Stimulated activated effector memory CD8-positive, alpha-beta T cell treated with anti-CD3 and anti-CD28 coated beads, Interleukin-12 subunit alpha, Interleukin-12 subunit beta, amount 100 ng/mL, for 72 hours (primary cell): ENCODE measurements around the gene ARL5A.
"Not testable (repeated sequence)": the region's sequence is repeated elsewhere in the genome, so short reads cannot be mapped to it uniquely, and the experiment has no call there.

Source experiments
- ATAC-seq: fragments of 150-1000 bp; cut with Tn5 transposase; 2 replicates; pipeline ENCODE4 v1.10.0; 2021
- DNase-seq, 2 donors: peaks; one replicate each; pipeline ENCODE4 v3.0.0; 2021 to 2022; ENCODE audit warnings: low spot score in 2 of 2
- H3K27ac Mint-ChIP-seq: one replicate; pipeline ENCODE4 v1.8.0; 2022; ENCODE audit warnings: mild to moderate bottlenecking, mixed read lengths
- H3K36me3 Mint-ChIP-seq: one replicate; pipeline ENCODE4 v1.8.0; 2022; ENCODE audit warnings: mild to moderate bottlenecking, mixed read lengths
- H3K4me1 Mint-ChIP-seq: one replicate; pipeline ENCODE4 v1.8.0; 2022; ENCODE audit warnings: mixed read lengths
- H3K4me3 Mint-ChIP-seq: one replicate; pipeline ENCODE4 v1.8.0; 2022; ENCODE audit warnings: mild to moderate bottlenecking, mixed read lengths
- H3K9me3 Mint-ChIP-seq: one replicate; pipeline ENCODE4 v1.8.0; 2022; ENCODE audit warnings: mixed read lengths

ARL5A gene, protein sequence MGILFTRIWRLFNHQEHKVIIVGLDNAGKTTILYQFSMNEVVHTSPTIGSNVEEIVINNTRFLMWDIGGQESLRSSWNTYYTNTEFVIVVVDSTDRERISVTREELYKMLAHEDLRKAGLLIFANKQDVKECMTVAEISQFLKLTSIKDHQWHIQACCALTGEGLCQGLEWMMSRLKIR

GRCh38 chr2:151828143-151828889, at the start of gene ARL5A:
Gene ARL5A (minus strand): TSS chr2:151828421. CDS start chr2:151828176, 245 bp downstream.
- peak; percentile 96 to 99 for DNase-seq
- Mint-ChIP-seq H3K4me3 (peak within 1 kb of the TSS; percentile 89), H3K36me3 (peaks cover 26% of the 10 kb centered on the region), H3K9me3 (no peaks in the 10 kb centered on the region), H3K4me1 (peaks cover 48% of the 10 kb centered on the region), H3K27ac (peak within 1 kb of the TSS; percentile 80)
- peak; percentile 95 for ATAC-seq

GRCh38 chr2:151875631-151876030, 47.4 kb upstream of the ARL5A start:
- H3K4me3 Mint-ChIP-seq, DNase-seq, ATAC-seq, H3K9me3 Mint-ChIP-seq, H3K36me3 Mint-ChIP-seq, H3K4me1 Mint-ChIP-seq, H3K27ac Mint-ChIP-seq: not testable (repeated sequence)

- no peaks in the 10 kb centered on the region for H3K4me1 Mint-ChIP-seq
These were observed 44.2 kb upstream of the ARL5A start for GRCh38 chr2:151872463-151872862.

GRCh38 chr2:151869291-151869690, 41.1 kb upstream of the ARL5A start:
- H3K9me3 Mint-ChIP-seq = no peaks in the 10 kb centered on the region
- H3K4me1 Mint-ChIP-seq = no peaks in the 10 kb centered on the region
- H3K4me3 Mint-ChIP-seq = no peak overlapping the region
- H3K36me3 Mint-ChIP-seq = no peaks in the 10 kb centered on the region
- H3K27ac Mint-ChIP-seq = no peak overlapping the region
- no peak for DNase-seq
- no peak for ATAC-seq

More at GRCh38 chr2:151872463-151872862, 44.2 kb upstream of the ARL5A start:
- H3K9me3 Mint-ChIP-seq = no peaks in the 10 kb centered on the region
- ATAC-seq (no peak), DNase-seq (no peak)
- no peak overlapping the region for H3K4me3 Mint-ChIP-seq
- H3K36me3 Mint-ChIP-seq = no peaks in the 10 kb centered on the region
- no peak overlapping the region for H3K27ac Mint-ChIP-seq

GRCh38 chr2:151862700-151863099, 34.5 kb upstream of the ARL5A start:
- Mint-ChIP-seq H3K27ac (no peak overlapping the region), H3K4me3 (no peak overlapping the region), H3K36me3 (no peaks in the 10 kb centered on the region), H3K4me1 (no peaks in the 10 kb centered on the region), H3K9me3 (no peaks in the 10 kb centered on the region)
- ATAC-seq = peak; percentile 26
- no peak for DNase-seq

DNA sequence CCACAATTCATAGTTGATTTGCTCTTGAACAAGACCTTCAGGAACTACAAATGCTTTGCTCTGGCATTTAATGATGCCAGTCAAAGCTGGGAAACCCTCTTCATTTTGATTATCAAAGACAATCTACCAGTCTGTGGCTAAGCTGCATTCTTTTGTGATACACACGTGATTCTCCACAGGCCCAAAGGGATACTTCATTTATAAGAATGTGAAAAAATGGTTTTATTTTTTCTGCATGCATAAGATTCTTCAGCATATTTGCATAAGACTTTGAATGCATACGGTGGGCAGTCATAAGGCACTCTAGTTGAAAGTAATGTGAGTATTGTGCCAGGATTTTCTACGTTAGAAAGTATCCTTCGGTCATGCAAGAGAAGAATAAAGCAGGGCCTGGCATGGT, 33.0 kb upstream of the ARL5A start:
- ATAC-seq (no peak), DNase-seq (no peak)
- Mint-ChIP-seq H3K4me1 (no peaks in the 10 kb centered on the region), H3K27ac (no peak overlapping the region), H3K36me3 (no peaks in the 10 kb centered on the region), H3K9me3 (no peaks in the 10 kb centered on the region), H3K4me3 (no peak overlapping the region)

DNA sequence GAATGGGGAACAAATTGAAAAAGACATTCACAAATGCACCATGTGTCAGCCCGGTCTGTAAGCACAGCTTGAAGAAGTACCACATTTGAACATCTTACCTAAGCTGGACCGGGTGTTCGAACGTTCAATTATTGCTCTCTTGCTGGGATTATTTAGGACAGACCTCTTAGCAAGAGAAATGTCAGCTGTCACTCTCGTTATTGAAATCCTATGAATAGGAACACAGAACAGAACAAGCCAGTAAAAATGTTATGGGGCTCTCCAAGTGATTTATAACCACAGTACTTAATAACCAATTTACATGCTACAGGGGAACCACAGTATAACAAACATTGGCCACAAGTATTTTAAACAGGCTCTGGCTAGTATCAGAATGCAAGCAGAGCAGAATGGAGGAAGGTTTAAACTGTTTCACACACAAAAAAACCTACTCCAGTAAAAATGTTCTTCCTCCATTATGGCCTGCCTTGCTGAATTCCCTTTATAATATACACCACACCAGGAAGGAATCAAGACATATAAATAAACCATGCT, 32.5 kb upstream of the ARL5A start:
- no peak overlapping the region for H3K27ac Mint-ChIP-seq
- H3K4me3 Mint-ChIP-seq = no peak overlapping the region
- DNase-seq (no peak), ATAC-seq (no peak)
- no peaks in the 10 kb centered on the region for H3K36me3 Mint-ChIP-seq
- H3K9me3 Mint-ChIP-seq = no peaks in the 10 kb centered on the region
- no peaks in the 10 kb centered on the region for H3K4me1 Mint-ChIP-seq

DNA sequence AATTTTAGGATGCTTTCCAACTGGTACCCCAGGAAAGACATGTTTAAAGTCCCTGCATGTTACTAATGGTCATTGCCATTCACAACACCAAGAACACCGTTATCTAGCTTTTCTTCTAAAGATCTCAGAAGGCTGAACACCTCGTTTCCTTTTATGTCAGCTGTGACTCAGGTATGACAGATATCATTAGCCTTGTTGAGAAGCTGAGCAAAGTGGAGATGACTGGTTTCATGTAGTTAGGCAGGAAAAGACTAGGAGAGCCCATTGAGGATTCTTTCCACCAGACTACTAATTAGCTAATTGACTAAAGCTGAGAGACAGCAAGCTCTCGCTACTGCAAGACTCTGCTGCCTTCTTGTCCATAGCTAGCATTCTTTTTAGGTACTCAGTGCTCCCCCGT, 32.0 kb upstream of the ARL5A start:
- H3K4me1 Mint-ChIP-seq = no peaks in the 10 kb centered on the region
- ATAC-seq = peak; percentile 34
- no peak for DNase-seq
- no peaks in the 10 kb centered on the region for H3K36me3 Mint-ChIP-seq
- no peaks in the 10 kb centered on the region for H3K9me3 Mint-ChIP-seq
- H3K4me3 Mint-ChIP-seq = no peak overlapping the region
- H3K27ac Mint-ChIP-seq = no peak overlapping the region

DNA sequence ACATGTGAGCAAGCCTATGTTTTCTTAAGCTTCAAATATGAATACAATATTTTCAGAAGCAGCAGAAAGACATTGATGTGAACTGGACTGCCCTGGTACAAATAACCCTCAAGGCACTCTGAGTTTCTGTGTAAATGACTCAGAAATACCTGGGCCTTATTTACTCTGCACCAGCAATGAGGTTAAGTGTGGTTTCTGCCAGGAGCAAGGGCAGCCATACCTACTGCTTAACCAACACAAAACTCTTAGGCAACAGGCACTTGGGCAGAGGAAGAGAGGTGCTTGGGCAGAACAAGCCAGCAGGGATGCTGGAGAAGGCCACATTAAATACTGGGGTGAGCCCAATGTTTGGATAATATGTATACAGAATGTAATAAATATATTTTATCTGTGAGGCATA, 29.4 kb upstream of the ARL5A start:
- no peak overlapping the region for H3K27ac Mint-ChIP-seq
- no peaks in the 10 kb centered on the region for H3K4me1 Mint-ChIP-seq
- no peak overlapping the region for H3K4me3 Mint-ChIP-seq
- H3K9me3 Mint-ChIP-seq = no peaks in the 10 kb centered on the region
- peak; percentile 34 for ATAC-seq
- DNase-seq = no peak
- no peaks in the 10 kb centered on the region for H3K36me3 Mint-ChIP-seq

- Mint-ChIP-seq H3K27ac (no peak overlapping the region), H3K9me3 (no peaks in the 10 kb centered on the region), H3K4me3 (no peak overlapping the region), H3K36me3 (no peaks in the 10 kb centered on the region), H3K4me1 (no peaks in the 10 kb centered on the region)
- ATAC-seq (no peak), DNase-seq (no peak)
These were observed 26.9 kb upstream of the ARL5A start for GRCh38 chr2:151855111-151855510.

DNA sequence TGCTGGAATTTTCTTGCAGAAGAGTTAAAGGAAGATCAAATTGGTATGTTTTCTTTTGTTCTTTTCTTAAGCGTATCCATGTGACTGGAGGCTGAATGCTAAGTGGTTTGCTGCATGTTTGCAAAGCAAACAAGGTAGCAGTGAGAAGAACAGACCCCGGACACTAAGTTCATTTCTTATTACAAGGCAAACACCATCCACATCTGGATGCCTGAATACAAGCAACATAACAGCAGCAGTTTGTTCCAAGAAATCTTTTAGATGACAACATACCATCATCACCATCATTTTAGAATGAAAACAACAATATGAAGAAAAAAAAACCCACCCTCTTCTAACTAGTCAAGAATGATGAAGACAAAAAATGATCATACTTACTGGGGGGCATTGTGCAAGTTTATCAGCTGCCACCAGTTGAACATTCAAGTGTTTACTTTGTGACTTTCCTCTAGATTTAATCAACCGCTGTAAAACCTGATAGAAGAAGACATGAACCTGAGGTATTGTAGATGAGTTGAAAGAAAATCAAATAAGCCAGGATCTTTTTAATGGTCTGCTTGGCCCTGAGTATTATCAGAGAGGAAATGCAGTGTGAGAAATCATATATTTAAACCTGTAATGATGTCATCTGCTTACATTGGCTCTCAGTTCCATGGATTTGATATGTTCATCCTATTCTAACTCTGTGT, 25.0 kb upstream of the ARL5A start:
- H3K4me3 Mint-ChIP-seq = no peak overlapping the region
- no peaks in the 10 kb centered on the region for H3K36me3 Mint-ChIP-seq
- H3K27ac Mint-ChIP-seq = no peak overlapping the region
- DNase-seq (no peak), ATAC-seq (no peak)
- no peaks in the 10 kb centered on the region for H3K4me1 Mint-ChIP-seq
- H3K9me3 Mint-ChIP-seq = no peaks in the 10 kb centered on the region

- H3K36me3 Mint-ChIP-seq = no peaks in the 10 kb centered on the region
- no peaks in the 10 kb centered on the region for H3K4me1 Mint-ChIP-seq
- H3K27ac Mint-ChIP-seq = no peak overlapping the region
These were observed 24.2 kb upstream of the ARL5A start for GRCh38 chr2:151852260-151853069.

DNA sequence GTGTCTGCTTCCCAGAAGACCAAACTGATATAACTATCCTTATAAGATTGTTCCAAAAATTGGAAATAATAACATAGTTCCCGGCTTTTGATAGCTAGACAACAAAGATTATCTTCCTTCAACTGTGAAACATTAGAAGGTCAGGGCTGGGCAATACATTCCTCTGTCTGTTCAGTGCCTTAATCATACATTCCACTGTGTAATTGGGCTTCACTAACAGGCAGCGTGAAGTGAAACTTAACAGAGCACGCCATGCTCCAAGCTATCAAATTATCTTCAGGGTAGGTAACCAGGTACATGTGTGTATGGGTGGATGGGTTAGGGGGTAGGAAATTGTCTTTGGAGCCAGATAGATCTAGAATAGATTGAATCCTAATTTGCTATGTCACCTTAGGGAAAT, 23.5 kb upstream of the ARL5A start:
- H3K4me3 Mint-ChIP-seq = no peak overlapping the region
- H3K27ac Mint-ChIP-seq = no peak overlapping the region
- H3K4me1 Mint-ChIP-seq = no peaks in the 10 kb centered on the region
- no peaks in the 10 kb centered on the region for H3K9me3 Mint-ChIP-seq
- DNase-seq = no peak
- H3K36me3 Mint-ChIP-seq = no peaks in the 10 kb centered on the region
- no peak for ATAC-seq

More at GRCh38 chr2:151852260-151853069, 24.2 kb upstream of the ARL5A start:
- H3K9me3 Mint-ChIP-seq = no peaks in the 10 kb centered on the region
- H3K4me3 Mint-ChIP-seq = no peak overlapping the region
- DNase-seq (no peak), ATAC-seq (no peak)

DNA sequence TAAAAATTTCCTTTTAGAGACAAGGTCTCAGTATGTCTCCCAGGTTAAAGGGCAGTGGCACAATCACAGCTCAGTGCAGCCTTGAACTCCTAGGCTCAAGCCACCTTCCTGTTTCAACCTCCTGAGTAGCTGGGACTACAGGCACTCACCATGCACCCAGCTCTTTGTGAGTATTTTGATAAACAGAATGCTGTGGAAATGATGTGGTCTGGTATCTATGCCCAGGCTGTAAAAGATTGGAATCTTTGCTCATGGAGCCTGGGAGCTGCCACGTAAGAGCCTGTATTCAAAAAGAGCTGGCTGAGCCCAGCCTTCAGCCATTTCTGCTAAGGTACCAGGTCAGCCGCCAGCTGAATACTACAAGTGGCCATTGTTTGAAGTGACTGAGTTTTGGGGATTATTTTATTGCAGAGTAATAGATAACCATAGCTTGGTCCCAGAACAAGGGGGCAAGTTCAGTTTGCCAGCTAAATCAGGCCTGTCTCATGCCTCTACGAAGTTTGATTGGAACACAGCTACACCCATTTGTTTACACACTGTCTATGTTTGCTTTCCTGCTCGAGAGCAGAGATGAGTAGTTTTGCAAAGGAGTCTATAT, 21.3 kb upstream of the ARL5A start:
- Mint-ChIP-seq H3K4me3 (no peak overlapping the region), H3K4me1 (no peaks in the 10 kb centered on the region), H3K27ac (no peak overlapping the region), H3K9me3 (no peaks in the 10 kb centered on the region), H3K36me3 (no peaks in the 10 kb centered on the region)
- ATAC-seq (no peak), DNase-seq (no peak)

GRCh38 chr2:151845884-151846283, 17.7 kb upstream of the ARL5A start:
- no peak overlapping the region for H3K27ac Mint-ChIP-seq
- H3K4me1 Mint-ChIP-seq = no peaks in the 10 kb centered on the region
- ATAC-seq (no peak), DNase-seq (no peak)
- H3K36me3 Mint-ChIP-seq = no peaks in the 10 kb centered on the region
- H3K9me3 Mint-ChIP-seq = no peaks in the 10 kb centered on the region
- H3K4me3 Mint-ChIP-seq = no peak overlapping the region
